ENCODE measurements around the gene FAM174C.
A peak's percentile ranks its signal among the peaks of the same experiment; 100 is the strongest.
"Not testable (repeated sequence)": the region's sequence is repeated elsewhere in the genome, so short reads cannot be mapped to it uniquely, and the experiment has no call there.

Gene FAM174C

DNA sequence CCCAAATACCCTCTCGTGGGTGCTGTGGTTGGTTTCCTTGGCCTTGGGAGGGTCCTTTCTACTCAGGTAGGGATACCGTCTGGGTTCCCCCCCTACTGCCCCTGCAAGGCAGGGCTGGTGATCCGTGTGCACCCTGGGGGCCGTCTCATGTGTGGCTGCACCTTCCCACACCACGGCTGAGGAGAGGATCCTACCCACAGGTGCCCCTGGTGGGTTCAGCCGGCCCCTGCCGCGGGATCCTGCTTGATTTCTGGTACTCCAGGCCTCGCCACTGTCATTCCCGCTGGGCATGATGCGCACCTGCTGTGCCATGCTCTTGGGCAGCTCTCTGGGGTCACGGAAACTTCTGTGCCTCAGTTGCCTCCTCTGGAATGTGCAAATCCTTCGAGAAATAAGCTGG, 41.1 kb downstream of the FAM174C start:
- DNase-seq (ENCODE audit: extremely low read depth in 1 of 2, low read depth in 1 of 2) = no peak

DNA sequence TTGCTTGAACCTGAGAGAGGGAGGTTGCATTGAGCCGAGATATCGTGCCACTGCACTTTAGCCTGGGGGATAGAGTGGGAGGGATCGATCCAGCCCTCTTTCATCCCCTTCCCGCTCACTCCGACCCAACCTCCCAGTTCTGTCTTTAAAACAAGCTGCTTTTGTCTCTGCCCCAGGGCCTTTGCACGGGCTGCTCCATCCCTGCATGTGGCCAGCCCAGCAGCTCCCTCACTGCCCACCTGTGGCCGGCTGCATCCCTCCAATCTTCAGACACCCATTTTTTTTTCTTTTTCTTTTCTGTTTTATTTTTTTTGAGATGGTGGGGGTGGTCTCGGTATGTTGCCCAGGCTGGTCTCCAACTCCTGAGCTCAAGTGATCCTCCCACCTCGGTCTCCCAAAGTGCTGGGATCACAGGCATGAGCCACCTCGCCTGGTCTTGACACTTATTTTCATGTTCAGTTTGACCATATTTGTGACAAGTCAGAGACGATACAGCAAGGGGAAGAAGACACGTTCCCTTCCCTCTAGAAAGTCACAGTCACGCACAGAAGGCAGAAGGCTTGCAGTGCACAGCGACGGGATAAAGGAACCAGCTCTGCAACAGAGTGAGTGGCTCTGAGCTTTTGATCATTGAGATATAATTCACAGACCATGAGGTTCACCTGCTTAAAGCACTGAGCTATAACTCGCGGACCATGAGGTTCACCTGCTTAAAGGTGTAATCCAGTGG, 42.1 kb downstream of the FAM174C start:
- DNase-seq (ENCODE audit: extremely low read depth in 1 of 2, low read depth in 1 of 2) = no peak

DNA sequence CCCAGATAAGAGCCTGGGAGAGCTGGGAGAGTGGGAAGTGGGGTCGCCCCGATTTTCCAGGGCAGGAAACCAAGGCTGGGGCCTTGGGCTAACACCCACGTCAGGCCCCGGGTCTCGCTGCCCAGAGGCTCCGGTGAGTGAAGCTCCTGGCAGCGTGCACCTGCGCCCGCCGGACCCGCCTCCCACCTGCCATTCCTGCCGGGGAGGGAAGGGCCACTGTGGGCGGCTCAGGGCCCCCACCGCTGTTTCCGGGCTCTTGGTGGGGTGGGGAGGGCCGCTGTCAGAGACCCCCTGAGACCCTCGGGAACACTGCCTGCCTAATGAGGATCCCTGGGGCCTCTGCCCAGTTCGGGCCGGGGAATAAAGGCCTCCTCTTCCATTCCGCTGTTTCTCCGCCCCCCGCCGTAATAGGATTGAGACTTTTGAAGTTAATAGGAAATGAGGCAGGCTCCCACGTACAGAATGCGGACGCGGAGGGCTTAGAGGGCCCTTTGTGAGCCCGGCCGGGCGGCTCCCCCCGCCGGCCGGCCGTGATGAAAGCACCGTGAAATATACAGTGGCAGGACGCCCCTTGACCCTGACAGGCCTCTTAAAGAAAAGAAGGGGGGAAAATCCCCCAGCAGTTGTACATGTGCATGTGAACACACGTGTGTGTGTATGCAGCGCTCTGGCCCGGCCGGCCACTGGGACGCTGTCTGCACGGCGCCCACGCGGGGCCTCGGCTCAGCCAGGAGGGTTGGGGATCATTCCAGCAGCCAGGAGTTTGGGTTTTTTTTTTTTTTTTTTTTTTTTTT, 43.5 kb downstream of the FAM174C start:
- DNase-seq (ENCODE audit: extremely low read depth in 1 of 2, low read depth in 1 of 2) = no peak

DNA sequence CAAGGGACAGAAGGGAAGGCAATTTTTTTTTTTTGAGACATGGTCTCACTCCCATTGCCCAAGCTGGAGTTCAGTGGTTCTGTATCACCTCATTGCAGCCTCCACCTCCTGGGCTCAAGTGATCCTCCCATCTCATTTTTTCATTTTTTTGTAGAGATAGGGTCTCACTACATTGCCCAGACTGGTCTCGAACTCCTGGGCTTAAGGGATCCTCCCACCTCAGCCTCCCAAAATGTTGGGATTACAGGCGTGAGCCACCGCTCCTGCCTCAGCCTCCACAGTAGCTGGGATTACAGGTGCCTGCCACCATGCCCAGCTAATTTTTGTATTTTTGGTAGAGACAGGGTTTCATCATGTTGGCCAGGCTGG, 44.9 kb downstream of the FAM174C start:
- DNase-seq (ENCODE audit: extremely low read depth in 1 of 2, low read depth in 1 of 2) = not testable (repeated sequence)

DNA sequence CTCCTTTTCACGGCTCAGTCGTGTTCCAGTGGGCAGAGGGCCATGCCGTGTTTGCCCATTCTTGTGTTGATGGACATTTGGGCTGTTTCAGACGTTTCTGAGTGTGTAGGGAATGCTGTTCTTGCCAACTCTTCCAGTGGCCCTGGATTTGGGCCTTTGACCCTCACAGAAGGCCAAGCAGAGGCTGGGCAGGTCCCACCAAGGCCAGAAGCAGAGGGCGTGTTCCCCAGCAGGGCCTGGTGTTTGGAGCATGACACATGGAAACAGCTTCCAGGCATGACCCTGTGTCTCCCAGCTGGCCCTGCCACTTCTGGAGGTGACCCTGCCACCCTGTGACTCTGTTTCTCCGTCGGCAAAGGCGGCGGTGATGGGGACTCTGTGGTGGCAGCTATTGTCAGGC, 46.2 kb downstream of the FAM174C start:
- no peak for DNase-seq (ENCODE audit: extremely low read depth in 1 of 2, low read depth in 1 of 2)

DNA sequence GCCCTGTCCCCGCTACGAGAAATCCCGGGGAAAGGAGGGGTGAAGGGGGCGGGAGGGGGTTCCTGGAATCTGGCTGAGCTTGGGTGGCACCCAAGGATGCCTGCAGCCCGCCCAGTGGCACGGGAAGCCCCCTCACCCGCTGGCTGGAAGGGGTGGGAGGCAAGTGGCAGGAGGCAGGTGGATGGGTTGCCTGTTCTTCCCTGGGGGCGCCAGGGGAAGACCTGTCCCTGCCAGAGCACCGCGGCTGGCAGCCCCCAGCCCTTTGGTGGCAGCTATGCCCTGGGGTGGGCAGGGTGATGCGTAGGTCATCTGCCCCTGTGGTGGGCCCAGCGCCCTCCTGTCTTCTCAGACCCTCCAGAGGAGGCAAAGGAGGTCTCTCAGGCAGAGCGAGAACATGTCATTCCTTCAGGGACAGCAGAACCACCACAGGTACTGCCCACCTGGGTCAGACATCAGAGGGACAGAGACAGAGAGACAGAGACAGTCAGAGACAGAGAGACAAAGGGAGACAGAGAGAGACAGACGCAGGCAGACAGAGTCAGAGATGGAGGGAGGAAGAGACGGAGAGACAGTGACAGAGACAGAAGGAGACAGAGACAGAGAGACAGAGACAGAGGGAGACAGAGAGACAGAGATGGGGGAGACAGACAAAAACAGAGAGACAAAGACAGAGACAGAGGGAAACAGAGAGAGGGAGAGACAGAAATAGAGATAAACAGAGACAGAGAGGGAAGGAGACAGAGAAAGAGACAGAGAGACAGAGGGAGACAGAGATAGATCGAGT, 47.1 kb downstream of the FAM174C start:
- no peak for DNase-seq (ENCODE audit: extremely low read depth in 1 of 2, low read depth in 1 of 2)

DNA sequence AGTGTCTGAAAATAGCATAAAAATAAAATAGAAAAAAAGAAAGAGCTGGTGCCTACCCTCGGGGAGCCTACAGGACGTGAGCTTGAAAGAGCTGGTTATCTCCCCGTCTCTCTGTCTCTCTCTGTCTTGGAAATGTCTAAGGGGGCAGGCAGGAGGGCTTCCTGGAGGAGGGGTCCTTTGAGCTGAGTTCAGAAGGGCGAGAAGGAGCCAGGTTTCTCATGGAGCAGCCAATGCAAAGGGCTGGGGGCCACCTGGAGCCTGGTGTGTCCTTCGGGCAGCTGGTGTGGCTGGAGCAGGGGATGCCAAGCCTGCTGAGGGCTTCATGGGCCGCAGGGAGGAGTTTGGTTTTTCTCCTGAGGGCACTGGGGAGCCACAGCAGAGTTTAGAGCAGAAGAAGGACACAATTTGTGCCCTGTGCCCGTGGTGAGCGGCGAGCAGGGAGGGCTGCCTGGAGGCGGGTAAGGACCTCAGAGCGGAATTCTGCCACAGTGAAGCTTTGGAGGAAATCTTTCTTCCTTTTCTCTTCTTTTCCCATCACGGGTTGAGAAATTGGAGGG, 49.0 kb downstream of the FAM174C start:
- no peak for DNase-seq (ENCODE audit: extremely low read depth in 1 of 2, low read depth in 1 of 2)

DNA sequence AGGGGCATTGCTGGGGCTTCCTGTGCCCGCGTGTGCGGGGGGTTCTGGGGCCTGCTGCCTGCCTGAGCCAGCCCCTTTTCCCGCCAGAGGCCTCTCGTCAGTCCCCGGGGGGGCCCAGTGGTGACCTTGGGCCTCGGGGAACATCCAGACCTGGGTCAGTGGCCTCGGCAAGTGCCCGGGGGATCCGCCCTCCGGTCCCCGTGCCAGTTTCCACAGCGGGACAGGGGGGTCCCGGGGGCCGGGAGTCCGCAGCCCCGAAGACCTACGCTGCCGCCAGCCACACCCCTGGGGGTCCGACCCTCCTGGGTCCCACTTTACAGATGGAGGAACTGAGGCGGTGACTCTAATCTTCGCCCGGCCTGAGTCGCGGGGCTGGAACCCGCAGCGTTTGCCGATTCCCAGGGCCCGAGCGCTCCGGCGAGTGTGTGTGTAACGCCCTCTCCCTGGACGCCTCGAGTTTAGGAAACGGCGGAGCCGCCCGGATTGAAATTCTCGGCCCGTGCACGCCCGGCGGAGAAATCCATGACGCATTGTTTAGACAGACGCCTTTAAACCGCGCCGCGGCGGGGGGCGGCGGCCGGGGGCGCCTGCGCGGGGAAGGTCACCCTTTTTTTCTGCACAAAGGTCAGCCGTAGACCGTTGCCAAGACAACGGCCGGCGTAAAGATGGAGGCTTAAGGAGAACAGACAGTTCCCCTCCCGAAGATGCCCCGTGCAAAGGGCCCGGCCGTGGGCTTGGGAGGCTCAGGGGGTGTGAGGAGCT, 49.7 kb downstream of the FAM174C start:
- peak in 1 of 2 donors; percentile 16 for DNase-seq (ENCODE audit: extremely low read depth in 1 of 2, low read depth in 1 of 2)

DNA sequence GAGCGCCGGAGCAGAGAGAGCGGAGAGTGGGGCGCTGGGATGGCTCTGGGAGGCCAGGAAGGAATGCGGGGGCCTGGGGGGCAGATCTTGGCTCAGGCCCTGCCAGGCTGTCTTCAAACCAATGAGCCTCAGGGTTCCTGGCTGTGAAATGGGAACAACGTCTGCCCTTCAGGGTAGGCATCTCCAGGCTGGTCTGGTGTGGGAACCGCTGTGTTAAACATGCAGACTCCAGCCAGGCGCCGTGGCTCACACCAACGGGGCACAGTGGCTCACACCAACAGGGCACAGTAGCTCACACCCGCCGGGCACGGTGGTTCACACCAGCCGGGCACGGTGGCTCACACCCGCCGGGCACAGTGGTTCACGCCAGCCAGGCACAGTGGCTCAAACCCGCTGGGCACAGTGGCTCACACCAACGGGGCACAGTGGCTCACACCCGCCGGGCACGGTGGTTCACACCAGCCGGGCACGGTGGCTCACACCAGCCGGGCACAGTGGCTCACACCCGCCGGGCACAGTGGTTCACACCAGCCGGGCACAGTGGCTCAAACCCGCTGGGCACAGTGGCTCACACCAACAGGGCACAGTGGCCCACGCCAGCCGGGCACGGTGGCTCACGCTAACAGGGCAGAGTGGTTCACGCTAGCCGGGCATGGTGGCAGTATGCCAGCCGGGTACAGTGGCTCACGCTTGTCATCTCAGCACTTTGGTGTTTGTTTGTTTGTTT, 50.4 kb downstream of the FAM174C start:
- DNase-seq (ENCODE audit: extremely low read depth in 1 of 2, low read depth in 1 of 2) = no peak

DNA sequence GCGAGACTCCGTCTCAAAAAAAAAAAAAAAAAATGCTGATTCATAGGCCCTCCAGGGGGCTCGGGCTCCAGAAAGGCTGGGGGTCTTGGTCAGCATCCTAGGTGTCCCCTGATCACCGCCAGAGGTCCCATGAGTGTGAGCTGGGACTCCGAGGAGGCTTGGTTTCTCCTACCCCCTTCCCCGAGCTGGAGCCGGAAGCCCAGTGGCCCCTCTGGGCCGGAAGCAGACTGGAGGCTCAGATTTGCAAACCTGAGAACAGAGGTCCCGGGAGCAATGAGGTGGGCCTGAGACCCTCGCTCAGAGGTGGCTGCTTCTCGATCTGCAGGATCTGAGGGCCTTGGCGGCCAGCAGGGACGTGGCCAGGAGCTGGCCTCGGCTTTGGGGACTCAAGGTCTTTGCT, 51.8 kb downstream of the FAM174C start:
- DNase-seq (ENCODE audit: extremely low read depth in 1 of 2, low read depth in 1 of 2) = no peak

All from stimulated activated CD8-positive, alpha-beta memory T cell treated with anti-CD3 and anti-CD28 coated beads, Interleukin-7, amount 100 ng/mL, for 48 hours (primary cell).